GM19240 (cell line): ENCODE results near the gene DLL1.
A peak's percentile ranks its signal among the peaks of the same experiment; 100 is the strongest.

Experiments used
- DNase-seq: peaks from one replicate; pipeline ENCODE4 v3.0.0; 2011; ENCODE audit warnings: low spot score; ENCODE audit not compliant: insufficient read length

DLL1 gene

GRCh38 chr6:170283212-170284081, 7.4 kb downstream of the DLL1 start:
- DNase-seq: no peak

- no peak for DNase-seq
These were observed 8.2 kb downstream of the DLL1 start for GRCh38 chr6:170282512-170283158.

- no peak for DNase-seq
These were observed 9.3 kb downstream of the DLL1 start for GRCh38 chr6:170281331-170282292.

GRCh38 chr6:170280689-170281045, 10.2 kb downstream of the DLL1 start:
- DNase-seq: no peak

GRCh38 chr6:170279977-170280688, 10.7 kb downstream of the DLL1 start:
- peak; percentile 51 for DNase-seq

GRCh38 chr6:170279426-170279825, 11.5 kb downstream of the DLL1 start:
- no peak for DNase-seq

GRCh38 chr6:170278743-170279094, 12.2 kb downstream of the DLL1 start:
- DNase-seq: no peak

- no peak for DNase-seq
These were observed 12.8 kb downstream of the DLL1 start for GRCh38 chr6:170277893-170278742.

- no peak for DNase-seq
These were observed 14.4 kb downstream of the DLL1 start for GRCh38 chr6:170276369-170277057.

- DNase-seq: no peak
These were observed 15.9 kb downstream of the DLL1 start for GRCh38 chr6:170274713-170275560.

GRCh38 chr6:170273681-170274080, 17.2 kb downstream of the DLL1 start:
- DNase-seq: no peak

- no peak for DNase-seq
These were observed 17.7 kb downstream of the DLL1 start for GRCh38 chr6:170273191-170273590.

GRCh38 chr6:170272341-170273065, 18.4 kb downstream of the DLL1 start:
- DNase-seq: no peak

GRCh38 chr6:170271771-170272314, 19.0 kb downstream of the DLL1 start:
- DNase-seq: peak; percentile 66

- no peak for DNase-seq
These were observed 19.8 kb downstream of the DLL1 start for GRCh38 chr6:170270984-170271593.

- no peak for DNase-seq
These were observed 20.9 kb downstream of the DLL1 start for GRCh38 chr6:170269846-170270541.
